HepG2 (cell line): ENCODE data around the gene FANCG. TPM values are rescaled to one million over a fixed set of nuclear protein-coding genes. Genes with fewer than 3 reads are reported as not detected.
A peak's percentile ranks its signal among the peaks of the same experiment; 100 is the strongest.

Source experiments
- ATAC-seq: fragments of 200-7000 bp; cut with Tn5 transposase; 3 replicates; pipeline ENCODE4 v1.9.1; 2020; ENCODE audit warnings: mild to moderate bottlenecking, moderate library complexity
- BruUV-seq: library from RNA; stranded (reverse); fragments of 400-500 nt; replicated peaks from 2 replicates; lab custom pipeline; 2021; lab: Mats Ljungman, UMichigan
- CTCF ChIA-PET: fragments of 300-600 bp; formaldehyde crosslinking; extraction: SDS; loops from one replicate; lab custom pipeline; 2021; ENCODE audit warnings: low total read pairs, inconsistent platforms, low intra/inter-chr PET ratio; lab: Yijun Ruan, JAX
- POLR2A ChIA-PET: fragments of 350-600 bp; sonication (Branson Sonifier 250); formaldehyde crosslinking; loops from one replicate; lab custom pipeline; 2020; ENCODE audit warnings: antibody characterized with exemption, inconsistent platforms; lab: Yijun Ruan, JAX
- DNase-seq: peaks from one replicate; pipeline ENCODE4 v3.0.0-alpha.2; 2015; ENCODE audit warnings: low spot score
- FAIRE-seq: peaks from 3 replicates; lab custom pipeline; 2011; peaks lifted over from hg19 to GRCh38; lab: Jason Lieb, UNC
- H2AFZ ChIP-seq: one replicate; pipeline ENCODE4 v1.6.1; 2011; ENCODE audit warnings: low read length, inconsistent platforms
- H3K27ac ChIP-seq: fragments of 300-600 bp; 3 replicates; pipeline ENCODE4 v1.8.0; 2011; ENCODE audit warnings: mixed run types, mild to moderate bottlenecking, mixed read lengths, low read length, inconsistent platforms; ENCODE audit not compliant: insufficient read depth; ENCODE audit errors: extremely low read length
- H3K27me3 ChIP-seq, 2 experiments: fragments of 200-600 bp in 1 of 2; 2 replicates in 1 of 2; 3 replicates in 1 of 2; pipeline versions ENCODE4 v1.6.0 to v1.8.0; 2011; ENCODE audit warnings: low read length in 2 of 2, mild to moderate bottlenecking in 2 of 2, moderate library complexity in 2 of 2, inconsistent platforms in 1 of 2; ENCODE audit not compliant: insufficient read depth in 2 of 2, control insufficient read depth in 1 of 2
- H3K36me3 ChIP-seq, 2 experiments: fragments of 200-600 bp in 1 of 2; replicated peaks in 1 of 2; 2 replicates in 1 of 2; 3 replicates in 1 of 2; pipeline versions ENCODE4 v1.5.1 to v1.8.0; 2011; ENCODE audit warnings: low read length in 2 of 2, inconsistent platforms in 1 of 2; ENCODE audit not compliant: insufficient read depth in 2 of 2, control insufficient read depth in 1 of 2
- H3K4me1 ChIP-seq: 2 replicates; pipeline ENCODE4 v1.5.1; 2012; ENCODE audit warnings: low read length, inconsistent platforms; ENCODE audit not compliant: insufficient read depth
- H3K4me2 ChIP-seq: 2 replicates; pipeline ENCODE4 v1.6.0; 2011; ENCODE audit warnings: low read depth, low read length, inconsistent platforms
- H3K4me3 ChIP-seq, 3 experiments: fragments of 200-600 bp in 1 of 3; sonication (generic), shearing (Covaris generic) in 1 of 3; replicated peaks in 1 of 3; 2 replicates each; pipeline ENCODE4 v1.5.1; 2011 to 2016; ENCODE audit warnings: low read length in 3 of 3, inconsistent platforms in 2 of 3, low read depth in 2 of 3, mild to moderate bottlenecking in 2 of 3, control low read depth in 1 of 3, mixed read lengths in 1 of 3; ENCODE audit not compliant: insufficient read depth in 1 of 3
- H3K79me2 ChIP-seq: one replicate; pipeline ENCODE4 v1.6.1; 2011; ENCODE audit warnings: low read length, inconsistent platforms; ENCODE audit not compliant: insufficient read depth
- H3K9ac ChIP-seq: 2 replicates; pipeline ENCODE4 v1.6.0; 2011; ENCODE audit warnings: mild to moderate bottlenecking, low read depth, low read length, inconsistent platforms; ENCODE audit not compliant: insufficient read depth
- H3K9me3 ChIP-seq: 2 replicates; pipeline ENCODE4 v1.5.1; 2012; ENCODE audit warnings: mild to moderate bottlenecking, low read length
- H4K20me1 ChIP-seq: 2 replicates; pipeline ENCODE4 v1.6.0; 2011; ENCODE audit warnings: inconsistent platforms, mild to moderate bottlenecking, low read length, moderate library complexity; ENCODE audit not compliant: insufficient read depth
- CBFB ChIP-seq: sonication (generic); formaldehyde crosslinking; IDR thresholded peaks from 2 replicates; pipeline ENCODE4 v1.4.0; 2020; ENCODE audit warnings: missing genetic modification reagents
- CREM ChIP-seq, 2 experiments: sonication (generic) in 1 of 2; formaldehyde crosslinking in 1 of 2; IDR thresholded peaks; 2 replicates each; pipeline versions ENCODE4 v1.4.0 to v1.6.1; 2016 to 2020; ENCODE audit warnings: antibody characterized with exemption in 1 of 2, mild to moderate bottlenecking in 1 of 2, missing genetic modification reagents in 1 of 2
- HNF4G ChIP-seq, 2 experiments: sonication (generic) in 1 of 2; formaldehyde crosslinking in 1 of 2; IDR thresholded peaks; 2 replicates each; pipeline versions ENCODE4 v1.4.0 to v1.6.1; 2011 to 2020; ENCODE audit warnings: borderline replicate concordance in 2 of 2, low read depth in 2 of 2, mild to moderate bottlenecking in 2 of 2, low read length in 1 of 2, missing genetic modification reagents in 1 of 2, moderate library complexity in 1 of 2
- MYPOP ChIP-seq: sonication (generic); formaldehyde crosslinking; IDR thresholded peaks from 2 replicates; pipeline ENCODE4 v1.8.1; 2023; ENCODE audit warnings: mild to moderate bottlenecking, moderate library complexity, missing genetic modification reagents
- ONECUT2 ChIP-seq: sonication (generic); formaldehyde crosslinking; IDR thresholded peaks from 2 replicates; pipeline ENCODE4 v1.4.0; 2020; ENCODE audit warnings: missing genetic modification reagents
- PITX1 ChIP-seq: sonication (generic); formaldehyde crosslinking; IDR thresholded peaks from 2 replicates; pipeline ENCODE4 v1.5.1; 2020; ENCODE audit warnings: mild to moderate bottlenecking, missing genetic modification reagents
- POGK ChIP-seq: sonication (generic); formaldehyde crosslinking; conservative IDR thresholded peaks from 2 replicates; pipeline ENCODE4 v1.8.0; 2022; ENCODE audit warnings: mild to moderate bottlenecking, moderate library complexity, missing genetic modification reagents
- RAD21 ChIP-seq: fragments of 450-650 bp; formaldehyde crosslinking; IDR thresholded peaks from 2 replicates; pipeline ENCODE4 v1.5.0; 2020; ENCODE audit warnings: mild to moderate bottlenecking
- SKIL ChIP-seq: sonication (generic); formaldehyde crosslinking; IDR thresholded peaks from 2 replicates; pipeline ENCODE4 v1.8.0; 2022; ENCODE audit warnings: missing genetic modification reagents, mild to moderate bottlenecking, moderate library complexity, borderline replicate concordance
- TMF1 ChIP-seq: sonication (generic); formaldehyde crosslinking; IDR thresholded peaks from 2 replicates; pipeline ENCODE4 v1.8.1; 2022; ENCODE audit warnings: low read depth, missing genetic modification reagents
- TRIM24 ChIP-seq: sonication (generic); formaldehyde crosslinking; IDR thresholded peaks from 2 replicates; pipeline ENCODE4 v1.8.0; 2022; ENCODE audit warnings: mild to moderate bottlenecking, missing genetic modification reagents
- XBP1 ChIP-seq: sonication (generic); formaldehyde crosslinking; IDR thresholded peaks from 2 replicates; pipeline ENCODE4 v1.5.0; 2020; ENCODE audit warnings: missing genetic modification reagents
- ZGPAT ChIP-seq: IDR thresholded peaks from 2 replicates; pipeline ENCODE4 v1.6.1; 2016; ENCODE audit warnings: mild to moderate bottlenecking
- ZKSCAN5 ChIP-seq: sonication (generic); formaldehyde crosslinking; IDR thresholded peaks from 2 replicates; pipeline ENCODE4 v1.5.1; 2020; ENCODE audit warnings: mild to moderate bottlenecking, missing genetic modification reagents
- ZNF296 ChIP-seq: sonication (generic); formaldehyde crosslinking; conservative IDR thresholded peaks from 2 replicates; pipeline ENCODE4 v1.5.0; 2020; ENCODE audit warnings: mild to moderate bottlenecking, missing genetic modification reagents
- WGBS: methylation state at CpG from one replicate; pipeline ENCODE4 v1.1.6; 2017; ENCODE audit warnings: low lambda C conversion rate; 5-methylcytosine and 5-hydroxymethylcytosine counted together
- in situ Hi-C: cut with HindIII; loops from 2 replicates; pipeline ENCODE4 v1.10.0; 2017; ENCODE audit warnings: low pct_unique_long_range_greater_than_20kb; ENCODE audit not compliant: extremely low pct_ligation_motif_present
- intact Hi-C: fragments of 100-400 bp; cut with micrococcal nuclease; formaldehyde crosslinking; loops from one replicate; pipeline ENCODE4 v1.10.0; 2022; ENCODE audit not compliant: unreplicated experiment
- polyA plus RNA-seq, 8 experiments: library from polyadenylated mRNA; depleted of rRNA in 3 of 8; stranded (reverse) in 7 of 8; unstranded in 1 of 8; fragments of >200 nt; fragmentation: Illumina TruSeq in 4 of 8; extraction: Trizol in 4 of 8; gene quantifications; 2 replicates each; pipeline versions ENCODE4 v1.2.1 to v1.2.3, GENCODE V29; 2011 to 2016; ENCODE audit warnings: low read depth in 4 of 8, missing spikeins in 1 of 8, mixed read lengths in 1 of 8; ENCODE audit not compliant: insufficient read depth in 1 of 8
- total RNA-seq, 5 experiments: library from RNA; depleted of rRNA; stranded (reverse); fragments of >200 nt; fragmentation: Illumina TruSeq; extraction: Trizol; gene quantifications; 2 replicates each; pipeline ENCODE4 v1.2.3, GENCODE V29; 2016; ENCODE audit warnings: low read depth in 1 of 5

The FANCG gene
- total and polyA plus RNA-seq, 2 of the 13 experiments (the other 11 are each of a cell fraction or from before 2014, with no cell fraction given), result 14.4 to 45.1 TPM

GRCh38 chr9:35072461-35073278 lies 7.1 kb downstream of the FANCG start, which contains the start of gene VCP:
Gene VCP, minus strand, starts transcription at chr9:35072625. Its CDS starts 272 bp downstream, at chr9:35072353.
- DNase-seq (peak; percentile 98), ATAC-seq (peak; percentile 91), FAIRE-seq (peak; percentile 98)
- H3K79me2 ChIP-seq, result peaks cover 49% of the 10 kb centered on the region
- H3K36me3 ChIP-seq, result peaks cover 9 to 38% of the 10 kb centered on the region in 2 experiments
- ChIA-PET POLR2A (interaction anchor here (0.8 to 2.4 kb wide), 21 partner anchors 8 to 893 kb away, joined by 3 to 19 read pairs (median 7); partner anchors contain the start of genes ATOSB, CREB3, PIGO and RUSC2), CTCF (interaction anchor here (2.1 kb wide), 1 partner anchor 24 kb away, joined by 9 read pairs; the partner anchor contains the start of gene PIGO)
- peak within 1 kb of the TSS; percentile 92 to 99 (median 93) for H3K4me3 ChIP-seq
- intact Hi-C loops, result loop anchor here (1.0 kb wide), 1 partner anchor 24 kb away; the partner anchor contains the start of gene PIGO
- no peak within 1 kb of the TSS for H2AFZ ChIP-seq
- 17% methylated on average over 24 of the region's 54 CpGs for WGBS
- peak within 1 kb of the TSS; percentile 100 for H3K27ac ChIP-seq
- H3K9ac ChIP-seq, result peak within 1 kb of the TSS; percentile 100
- H3K4me2 ChIP-seq, result peak within 1 kb of the TSS; percentile 85
- H4K20me1 ChIP-seq, result peaks cover 40% of the 10 kb centered on the region
- in situ Hi-C loops, result no loop called here
- TSS peak; percentile 88 for BruUV-seq
- H3K4me1 ChIP-seq, result peaks cover 42% of the 10 kb centered on the region
- H3K9me3 ChIP-seq, result no peaks in the 10 kb centered on the region
- no peaks in the 10 kb centered on the region; a peak in 1 of 5 replicates for H3K27me3 ChIP-seq
- no peak for TF ChIP-seq ZKSCAN5 (CRISPR knock-in tag)
- TF ChIP-seq TMF1 (CRISPR knock-in tag), result 0 out of 2 replicates have a peak, but pooled peaks have one; percentile 27
- TF ChIP-seq HNF4G (IDR thresholded peaks at IDR 0.05; ENCODE audit: borderline replicate concordance, low read depth, low read length), result peak; percentile 7; the same call in 1 of the 2 replicates
- no peak; the same call in 1 of the 2 replicates for TF ChIP-seq HNF4G (CRISPR knock-in tag; IDR thresholded peaks at IDR 0.05; ENCODE audit: borderline replicate concordance, low read depth)
- TF ChIP-seq MYPOP (CRISPR knock-in tag), result 0 out of 2 replicates have a peak, but pooled peaks have one; percentile 14
- peak; percentile 93; the same call in 1 of the 2 replicates for TF ChIP-seq XBP1 (CRISPR knock-in tag)
- no peak for TF ChIP-seq ZNF296 (CRISPR knock-in tag)
- peak; percentile 95 for TF ChIP-seq CREM (IDR thresholded peaks at IDR 0.05)
- peak; percentile 40; the same call in 1 of the 2 replicates for TF ChIP-seq CREM (CRISPR knock-in tag; IDR thresholded peaks at IDR 0.05)
- TF ChIP-seq CBFB, result peak; percentile 59; the same call in 1 of the 2 replicates
- peak; percentile 6; the same call in 1 of the 2 replicates for TF ChIP-seq ZGPAT
- peak; percentile 78; the same call in 1 of the 2 replicates for TF ChIP-seq POGK (CRISPR knock-in tag)
- TF ChIP-seq ONECUT2 (CRISPR knock-in tag), result peak; percentile 94
- TF ChIP-seq PITX1 (CRISPR knock-in tag), result peak; percentile 99
- TF ChIP-seq RAD21 (CRISPR knock-in tag), result no peak; the same call in none of the 2 replicates
- no peak for TF ChIP-seq TRIM24 (CRISPR knock-in tag)
- TF ChIP-seq SKIL, result no peak
